Vagina (tissue), 2 donors: ENCODE results near the gene MKRN2OS. TPM values are rescaled to one million over a fixed set of nuclear protein-coding genes. Genes with fewer than 3 reads are reported as not detected.

Source experiments
- DNase-seq, 2 donors: peaks; one replicate each; pipeline ENCODE4 v3.0.0-alpha.2; 2017; ENCODE audit errors: extremely low spot score in 2 of 2
- H3K27ac ChIP-seq: fragments of 200-600 bp; sonication (generic); one replicate; pipeline ENCODE4 v1.5.1; 2019
- H3K27me3 ChIP-seq: fragments of 200-600 bp; sonication (generic); one replicate; pipeline ENCODE4 v1.5.1; 2019
- H3K36me3 ChIP-seq, 2 donors: fragments of 200-600 bp; sonication (generic); one replicate each; pipeline ENCODE4 v1.5.1; 2017 to 2019
- H3K4me1 ChIP-seq: fragments of 200-600 bp; sonication (generic); one replicate; pipeline ENCODE4 v1.5.1; 2019
- H3K4me3 ChIP-seq, 2 donors: fragments of 200-600 bp; sonication (generic); 1 replicate in 1 of 2; 2 replicates in 1 of 2; pipeline ENCODE4 v1.5.1; 2016 to 2019
- H3K9me3 ChIP-seq: fragments of 200-600 bp; sonication (generic); one replicate; pipeline ENCODE4 v1.5.1; 2019
- CTCF ChIP-seq, 3 experiments: fragments of 450-650 bp in 2 of 3; fragments of 200-600 bp in 1 of 3; sonication (generic) in 1 of 3; IDR thresholded peaks; one replicate each; pipeline ENCODE4 v1.5.1; 2017 to 2019; ENCODE audit warnings: antibody characterized with exemption in 3 of 3, mild to moderate bottlenecking in 2 of 3, moderate library complexity in 2 of 3
- POLR2A ChIP-seq, 2 donors: fragments of 450-650 bp; IDR thresholded peaks; one replicate each; pipeline ENCODE4 v1.6.1; 2017; ENCODE audit warnings: antibody characterized with exemption in 2 of 2, mild to moderate bottlenecking in 2 of 2, moderate library complexity in 2 of 2
- POLR2AphosphoS5 ChIP-seq, 2 donors: sonication (generic); formaldehyde crosslinking; IDR thresholded peaks; one replicate each; pipeline ENCODE4 v1.9.0; 2017; ENCODE audit warnings: antibody characterized with exemption in 2 of 2, mild to moderate bottlenecking in 2 of 2, low read depth in 1 of 2; ENCODE audit not compliant: insufficient read depth in 1 of 2
- intact Hi-C: fragments of 100-400 bp; cut with DNase I; formaldehyde crosslinking; loops from one replicate; pipeline ENCODE4 v1.15.1; 2023
- total RNA-seq: library from RNA; depleted of rRNA; stranded (reverse); fragments of >200 nt; gene quantifications from one replicate; pipeline ENCODE4 v1.2.3, GENCODE V29; 2016

The MKRN2OS gene
- total RNA-seq, 1 donor from 2014 or later: not detected

DNA sequence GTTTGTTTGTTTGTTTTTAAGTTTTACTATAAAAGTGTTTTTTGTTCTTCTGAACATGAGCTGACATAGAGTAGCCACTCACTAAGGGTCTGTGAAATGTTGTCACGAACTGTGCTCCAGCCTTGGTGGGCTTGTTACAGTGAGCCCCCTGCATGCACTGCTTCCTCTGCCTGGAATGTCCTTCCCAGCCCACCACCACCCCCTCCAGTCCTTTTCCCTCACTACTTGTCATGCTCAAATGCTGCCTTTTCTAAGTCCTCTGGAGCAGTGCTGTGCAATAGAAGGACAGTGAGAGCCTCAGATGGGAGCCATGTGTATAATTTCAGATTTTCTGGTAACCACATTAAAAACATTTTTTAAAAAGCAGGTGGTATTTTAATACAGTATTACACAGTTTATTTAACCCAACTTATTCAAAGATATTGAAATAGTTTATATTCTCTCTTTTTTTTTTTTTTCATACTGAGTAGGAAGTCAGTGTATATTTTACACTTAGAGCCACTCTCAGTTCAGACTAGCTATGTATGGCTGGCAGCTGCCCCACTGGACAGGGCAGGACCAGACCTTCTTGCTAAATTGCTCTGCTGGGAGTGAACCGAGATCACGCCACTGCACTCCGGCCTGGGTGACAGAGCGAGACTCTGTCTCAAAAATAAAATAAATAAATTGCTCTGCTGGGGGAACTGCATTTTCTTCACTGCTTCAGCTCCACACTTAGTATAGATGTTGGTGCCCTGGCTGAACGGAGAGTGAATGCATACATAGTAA is 26.9 kb downstream of the MKRN2OS start:
- intact Hi-C loops: no loop called here
- no peak for DNase-seq
- TF ChIP-seq POLR2A (IDR thresholded peaks at IDR 0.05) (no peak), POLR2AphosphoS5 (IDR thresholded peaks at IDR 0.05; ENCODE audit: insufficient read depth in 1 of 2, low read depth in 1 of 2) (no peak), CTCF (IDR thresholded peaks at IDR 0.05) (no peak)
- Histone ChIP-seq H3K27me3 (no peaks in the 10 kb centered on the region), H3K4me3 (no peak overlapping the region), H3K9me3 (no peaks in the 10 kb centered on the region), H3K27ac (no peak overlapping the region), H3K36me3 (no peaks in the 10 kb centered on the region), H3K4me1 (no peaks in the 10 kb centered on the region)

DNA sequence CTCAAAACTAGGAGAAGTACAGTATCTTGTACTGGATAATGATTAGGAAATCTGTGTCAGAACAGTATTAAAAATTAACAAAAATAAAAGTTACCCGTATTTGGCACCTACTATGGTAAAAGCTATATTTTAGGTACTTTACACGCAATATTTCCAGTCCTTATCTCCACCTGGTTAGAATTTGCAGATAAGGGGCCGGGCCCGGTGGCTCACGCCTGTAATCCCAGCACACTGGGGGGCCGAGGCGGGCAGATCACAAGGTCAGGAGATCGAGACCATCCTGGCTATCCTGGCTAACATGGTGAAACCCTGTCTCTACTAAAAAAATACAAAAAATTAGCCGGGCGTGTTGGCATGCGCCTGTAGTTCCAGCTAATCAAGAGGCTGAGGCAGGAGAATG is 28.4 kb downstream of the MKRN2OS start:
- Histone ChIP-seq H3K36me3 (no peaks in the 10 kb centered on the region), H3K27me3 (no peaks in the 10 kb centered on the region), H3K4me3 (no peak overlapping the region), H3K27ac (no peak overlapping the region), H3K4me1 (no peaks in the 10 kb centered on the region), H3K9me3 (no peaks in the 10 kb centered on the region)
- intact Hi-C loops: no loop called here
- TF ChIP-seq CTCF (IDR thresholded peaks at IDR 0.05) (no peak), POLR2AphosphoS5 (IDR thresholded peaks at IDR 0.05; ENCODE audit: insufficient read depth in 1 of 2, low read depth in 1 of 2) (no peak), POLR2A (IDR thresholded peaks at IDR 0.05) (no peak)
- no peak for DNase-seq

- H3K27ac ChIP-seq: no peak overlapping the region
- intact Hi-C loops: no loop called here
- H3K4me1 ChIP-seq: no peaks in the 10 kb centered on the region
- no peak for DNase-seq
- H3K9me3 ChIP-seq: no peaks in the 10 kb centered on the region
- H3K4me3 ChIP-seq: no peak overlapping the region
- TF ChIP-seq POLR2A (IDR thresholded peaks at IDR 0.05): no peak
- no peak for TF ChIP-seq POLR2AphosphoS5 (IDR thresholded peaks at IDR 0.05; ENCODE audit: insufficient read depth in 1 of 2, low read depth in 1 of 2)
- no peak for TF ChIP-seq CTCF (IDR thresholded peaks at IDR 0.05)
- no peaks in the 10 kb centered on the region for H3K36me3 ChIP-seq
- no peaks in the 10 kb centered on the region for H3K27me3 ChIP-seq
Measured at GRCh38 chr3:12515631-12516030, 29.7 kb downstream of the MKRN2OS start.

DNA sequence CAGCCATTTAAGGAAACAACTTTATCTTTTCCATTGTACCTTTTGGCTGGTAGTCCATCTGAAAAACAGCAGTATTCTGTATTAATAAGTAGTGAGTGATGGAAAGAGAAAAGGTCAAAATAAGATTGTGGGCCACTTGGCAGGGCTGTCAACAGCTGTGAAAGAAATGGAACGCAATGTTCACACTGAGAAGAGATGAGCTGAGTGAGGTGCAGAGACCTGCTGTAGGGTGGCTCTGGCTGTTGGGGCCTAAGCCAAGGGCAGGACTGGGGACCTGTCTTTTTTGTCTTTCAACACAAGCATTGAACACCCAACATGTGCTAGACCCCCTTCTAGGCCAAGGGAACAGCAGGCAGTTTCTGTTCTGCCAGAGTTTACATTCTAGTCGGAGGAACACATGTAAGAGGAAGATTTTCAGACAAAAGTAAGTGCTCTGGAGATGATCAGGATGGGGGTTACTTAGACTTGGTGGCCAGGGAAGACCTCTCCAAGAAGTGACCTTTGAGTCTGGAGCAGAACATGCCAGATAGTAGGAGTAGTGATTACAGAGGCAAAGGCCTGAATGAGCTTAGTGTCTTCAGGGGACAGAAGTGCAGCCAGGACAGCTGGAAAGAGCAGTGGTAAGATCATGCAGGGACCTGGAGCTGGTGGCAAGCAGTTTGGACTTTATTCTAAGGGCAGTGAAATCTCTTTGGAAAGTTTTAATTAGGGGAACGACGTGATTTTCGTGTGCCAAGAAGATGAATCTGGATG is 31.4 kb downstream of the MKRN2OS start:
- H3K9me3 ChIP-seq: no peaks in the 10 kb centered on the region
- no peak overlapping the region for H3K4me3 ChIP-seq
- DNase-seq: no peak
- peaks cover 8% of the 10 kb centered on the region for H3K4me1 ChIP-seq
- no peaks in the 10 kb centered on the region for H3K36me3 ChIP-seq
- no peak for TF ChIP-seq POLR2AphosphoS5 (IDR thresholded peaks at IDR 0.05; ENCODE audit: insufficient read depth in 1 of 2, low read depth in 1 of 2)
- TF ChIP-seq CTCF (IDR thresholded peaks at IDR 0.05): no peak
- TF ChIP-seq POLR2A (IDR thresholded peaks at IDR 0.05): no peak
- intact Hi-C loops: no loop called here
- H3K27me3 ChIP-seq: no peaks in the 10 kb centered on the region
- no peak overlapping the region for H3K27ac ChIP-seq
